Panc1 (cell line): ENCODE measurements around the gene ZNF516. TPM values are rescaled to one million over a fixed set of nuclear protein-coding genes. Genes with fewer than 3 reads are reported as not detected.

ENCODE experiments used
- ATAC-seq: fragments of 200-7000 bp; cut with Tn5 transposase; 2 replicates; pipeline ENCODE4 v1.9.1; 2020; ENCODE audit warnings: mild to moderate bottlenecking, moderate library complexity
- BruUV-seq: library from RNA; stranded (reverse); fragments of 400-500 nt; replicated peaks from 2 replicates; lab custom pipeline; 2021; lab: Mats Ljungman, UMichigan
- CTCF ChIA-PET: fragments of 300-600 bp; sonication (Branson Sonifier 250); formaldehyde crosslinking; loops from one replicate; lab custom pipeline; 2022; ENCODE audit warnings: antibody characterized with exemption; lab: Charles Lee
- POLR2A ChIA-PET: fragments of 300-600 bp; sonication (Branson Sonifier 250); formaldehyde crosslinking; loops from one replicate; lab custom pipeline; 2022; ENCODE audit warnings: antibody characterized with exemption; lab: Charles Lee
- DNase-seq: peaks from one replicate; pipeline ENCODE4 v3.0.0-alpha.2; 2010; ENCODE audit warnings: low read depth, low spot score
- H3K27ac ChIP-seq: 2 replicates; pipeline ENCODE4 v1.5.1; 2011; ENCODE audit warnings: mild to moderate bottlenecking, low read length, inconsistent platforms
- H3K27me3 ChIP-seq: fragments of 200-500 bp; sonication (Bioruptor generic); 2 replicates; pipeline ENCODE4 v1.6.0; 2014; ENCODE audit warnings: low read length, inconsistent platforms; ENCODE audit not compliant: control insufficient read depth, insufficient read depth
- H3K36me3 ChIP-seq: fragments of 200-500 bp; sonication (Bioruptor generic); 2 replicates; pipeline ENCODE4 v1.5.1; 2014; ENCODE audit warnings: inconsistent platforms, mild to moderate bottlenecking, low read length, moderate library complexity; ENCODE audit not compliant: control insufficient read depth, insufficient read depth
- H3K4me1 ChIP-seq: 2 replicates; pipeline ENCODE4 v1.5.1; 2011; ENCODE audit warnings: inconsistent platforms, mild to moderate bottlenecking, low read length, moderate library complexity; ENCODE audit not compliant: control insufficient read depth, insufficient read depth
- H3K4me3 ChIP-seq, 2 experiments: 2 replicates each; pipeline ENCODE4 v1.5.1; 2011 to 2012; ENCODE audit warnings: low read depth in 2 of 2, low read length in 2 of 2, mild to moderate bottlenecking in 2 of 2, inconsistent platforms in 1 of 2, moderate library complexity in 1 of 2
- H3K9me3 ChIP-seq: fragments of 200-500 bp; sonication (Bioruptor generic); 2 replicates; pipeline ENCODE4 v1.5.1; 2014; ENCODE audit warnings: low read depth, mild to moderate bottlenecking, inconsistent platforms, low read length, moderate library complexity; ENCODE audit not compliant: control insufficient read depth, insufficient read depth
- POLR2AphosphoS5 ChIP-seq: IDR thresholded peaks from 2 replicates; pipeline ENCODE4 v1.6.1; 2012; ENCODE audit warnings: mild to moderate bottlenecking, low read depth, low read length, moderate library complexity
- REST ChIP-seq, 2 experiments: IDR thresholded peaks; 2 replicates each; pipeline ENCODE4 v1.6.1; 2011 to 2012; ENCODE audit warnings: low read depth in 2 of 2, control low read depth in 1 of 2, low read length in 1 of 2, mild to moderate bottlenecking in 1 of 2, moderate library complexity in 1 of 2; ENCODE audit not compliant: insufficient read depth in 1 of 2
- SIN3A ChIP-seq: IDR thresholded peaks from 2 replicates; pipeline ENCODE4 v1.6.1; 2012; ENCODE audit warnings: low read depth, mild to moderate bottlenecking, low read length, moderate library complexity, borderline replicate concordance; ENCODE audit not compliant: insufficient read depth
- TCF7L2 ChIP-seq: IDR thresholded peaks from 2 replicates; pipeline ENCODE4 v1.6.1; 2011; ENCODE audit warnings: mild to moderate bottlenecking, low read depth, low read length, inconsistent platforms
- in situ Hi-C: cut with HindIII; loops from 2 replicates; pipeline ENCODE4 v1.10.0; 2016; ENCODE audit warnings: low sequenced_read_pairs, low pct_unique_long_range_greater_than_20kb
- intact Hi-C: fragments of 100-400 bp; cut with micrococcal nuclease; formaldehyde crosslinking; loops from one replicate; pipeline ENCODE4 v1.10.0; 2022; ENCODE audit not compliant: unreplicated experiment
- total RNA-seq: library from RNA; stranded (reverse); gene quantifications from one replicate; pipeline ENCODE4 v1.2.1, GENCODE V29; 2021; ENCODE audit not compliant: unreplicated experiment
- TF ChIP-seq, protein P1 (sequence below): fragments of 450-650 bp; IDR thresholded peaks from 2 replicates; pipeline ENCODE4 v1.5.1; 2017; ENCODE audit warnings: mild to moderate bottlenecking

ZNF516 gene
- total RNA-seq, 1 experiment from 2014 or later, result 28.6 TPM

GRCh38 chr18:76377359-76377756 lies 117.7 kb downstream of the ZNF516 start:
- no peak overlapping the region for H3K4me3 ChIP-seq
- no peaks in the 10 kb centered on the region for H3K27me3 ChIP-seq
- no peaks in the 10 kb centered on the region for H3K4me1 ChIP-seq
- intact Hi-C loops (no loop called here), in situ Hi-C loops (no loop called here)
- H3K9me3 ChIP-seq, result no peaks in the 10 kb centered on the region
- TF ChIP-seq TCF7L2 (no peak), SIN3A (no peak), POLR2AphosphoS5 (no peak), REST (IDR thresholded peaks at IDR 0.05; ENCODE audit: insufficient read depth in 1 of 2, low read depth in 2 of 2, low read length in 1 of 2) (no peak)
- TF ChIP-seq, protein P1, sequence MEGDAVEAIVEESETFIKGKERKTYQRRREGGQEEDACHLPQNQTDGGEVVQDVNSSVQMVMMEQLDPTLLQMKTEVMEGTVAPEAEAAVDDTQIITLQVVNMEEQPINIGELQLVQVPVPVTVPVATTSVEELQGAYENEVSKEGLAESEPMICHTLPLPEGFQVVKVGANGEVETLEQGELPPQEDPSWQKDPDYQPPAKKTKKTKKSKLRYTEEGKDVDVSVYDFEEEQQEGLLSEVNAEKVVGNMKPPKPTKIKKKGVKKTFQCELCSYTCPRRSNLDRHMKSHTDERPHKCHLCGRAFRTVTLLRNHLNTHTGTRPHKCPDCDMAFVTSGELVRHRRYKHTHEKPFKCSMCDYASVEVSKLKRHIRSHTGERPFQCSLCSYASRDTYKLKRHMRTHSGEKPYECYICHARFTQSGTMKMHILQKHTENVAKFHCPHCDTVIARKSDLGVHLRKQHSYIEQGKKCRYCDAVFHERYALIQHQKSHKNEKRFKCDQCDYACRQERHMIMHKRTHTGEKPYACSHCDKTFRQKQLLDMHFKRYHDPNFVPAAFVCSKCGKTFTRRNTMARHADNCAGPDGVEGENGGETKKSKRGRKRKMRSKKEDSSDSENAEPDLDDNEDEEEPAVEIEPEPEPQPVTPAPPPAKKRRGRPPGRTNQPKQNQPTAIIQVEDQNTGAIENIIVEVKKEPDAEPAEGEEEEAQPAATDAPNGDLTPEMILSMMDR, result no peak
- H3K27ac ChIP-seq, result no peak overlapping the region
- ChIA-PET CTCF (no interaction called here), POLR2A (no interaction called here)
- no peak for ATAC-seq
- no peak for DNase-seq
- H3K36me3 ChIP-seq, result no peaks in the 10 kb centered on the region
- BruUV-seq, result no TSS peak

- Histone ChIP-seq H3K36me3 (no peaks in the 10 kb centered on the region), H3K9me3 (no peaks in the 10 kb centered on the region), H3K27me3 (no peaks in the 10 kb centered on the region), H3K27ac (no peak overlapping the region), H3K4me1 (no peaks in the 10 kb centered on the region), H3K4me3 (no peak overlapping the region)
- no peak for DNase-seq
- intact Hi-C loops (no loop called here), in situ Hi-C loops (no loop called here)
- ChIA-PET CTCF (no interaction called here), POLR2A (no interaction called here)
- BruUV-seq, result no TSS peak
- TF ChIP-seq REST (IDR thresholded peaks at IDR 0.05; ENCODE audit: insufficient read depth in 1 of 2, low read depth in 2 of 2, low read length in 1 of 2) (no peak), SIN3A (no peak), POLR2AphosphoS5 (no peak)
- ATAC-seq, result no peak
These were observed 118.2 kb downstream of the ZNF516 start for GRCh38 chr18:76376668-76377358.
